ENCODE measurements around the gene THSD7B. TPM values are rescaled to one million over a fixed set of nuclear protein-coding genes. Genes with fewer than 3 reads are reported as not detected.
"Not testable (repeated sequence)": the region's sequence is repeated elsewhere in the genome, so short reads cannot be mapped to it uniquely, and the experiment has no call there.

Gene THSD7B
- total RNA-seq, 1 donor from 2014 or later = 0.45 TPM

DNA sequence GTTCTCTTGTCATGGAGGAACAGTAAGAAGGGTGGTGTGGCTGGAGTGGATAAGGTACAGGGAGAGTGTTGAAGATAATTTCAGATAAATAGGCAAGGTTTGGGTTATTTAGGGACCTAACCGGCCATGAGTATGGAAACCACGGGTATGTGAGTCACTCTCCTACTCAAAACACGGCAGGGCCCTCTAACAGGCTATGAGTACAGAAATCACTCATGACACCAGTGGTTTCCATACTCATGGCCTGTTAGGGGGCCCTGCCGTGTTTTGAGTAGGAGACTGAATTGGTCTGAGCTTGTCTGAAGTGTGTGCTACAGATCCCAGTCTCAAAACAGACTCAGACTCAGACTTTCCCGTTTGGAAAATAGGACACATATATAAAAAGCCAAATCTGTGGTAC, 770.6 kb downstream of the THSD7B start:
- no peak for ATAC-seq
- no peak for DNase-seq

GRCh38 chr2:137539336-137539735, 774.0 kb downstream of the THSD7B start:
- intact Hi-C loops (cut with micrococcal nuclease) = no loop called here

More for the DNA sequence above, 770.6 kb downstream of the THSD7B start:
- intact Hi-C loops (cut with micrococcal nuclease) = no loop called here

GRCh38 chr2:137547842-137548241, 782.5 kb downstream of the THSD7B start:
- intact Hi-C loops (cut with micrococcal nuclease) = no loop called here
- DNase-seq (no peak), ATAC-seq (no peak)

More at GRCh38 chr2:137539336-137539735, 774.0 kb downstream of the THSD7B start:
- ATAC-seq (no peak), DNase-seq (no peak)

DNA sequence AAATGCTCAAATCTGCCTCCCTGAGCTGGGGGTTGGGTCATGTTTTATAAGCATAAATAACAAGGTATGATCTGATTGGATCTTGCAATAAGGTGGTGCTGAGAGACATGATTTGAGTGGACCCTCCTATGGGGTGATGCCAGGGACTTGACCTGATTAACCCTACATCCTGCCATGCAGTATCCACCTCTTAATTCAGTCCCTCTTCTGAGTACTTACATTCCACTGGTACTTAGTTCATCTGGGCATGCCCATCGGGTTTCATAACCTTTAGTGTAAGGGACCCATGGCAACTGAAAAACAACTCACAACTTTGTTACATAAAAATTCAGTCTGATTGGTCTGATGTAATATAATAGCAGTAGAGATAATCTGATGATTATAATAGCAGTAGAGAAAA, 801.0 kb downstream of the THSD7B start:
- intact Hi-C loops (cut with micrococcal nuclease) = no loop called here
- ATAC-seq (no peak), DNase-seq (no peak)

- DNase-seq = no peak
- intact Hi-C loops (cut with micrococcal nuclease) = no loop called here
- no peak for ATAC-seq
These were observed 805.1 kb downstream of the THSD7B start for GRCh38 chr2:137570484-137570883.

DNA sequence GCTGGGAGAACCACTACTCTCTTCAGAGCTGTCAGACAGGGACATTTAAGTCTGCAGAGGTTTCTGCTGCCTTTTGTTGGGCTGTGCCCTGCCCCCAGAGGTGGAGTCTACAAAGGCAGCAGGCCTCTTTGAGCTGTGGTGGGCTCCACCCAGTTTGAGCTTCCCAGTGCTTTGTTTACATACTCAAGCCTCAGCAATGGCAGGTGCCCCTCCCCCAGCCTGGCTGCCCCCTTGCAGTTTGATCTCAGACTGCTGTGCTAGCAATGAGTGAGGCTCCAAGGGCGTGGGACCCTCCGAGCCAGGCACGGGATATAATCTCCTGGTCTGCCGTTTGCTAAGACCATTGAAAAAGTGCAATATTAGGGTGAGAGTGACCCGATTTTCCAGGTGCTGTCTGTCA, 822.5 kb downstream of the THSD7B start:
- DNase-seq; ATAC-seq; intact Hi-C loops (cut with micrococcal nuclease): not testable (repeated sequence)

DNA sequence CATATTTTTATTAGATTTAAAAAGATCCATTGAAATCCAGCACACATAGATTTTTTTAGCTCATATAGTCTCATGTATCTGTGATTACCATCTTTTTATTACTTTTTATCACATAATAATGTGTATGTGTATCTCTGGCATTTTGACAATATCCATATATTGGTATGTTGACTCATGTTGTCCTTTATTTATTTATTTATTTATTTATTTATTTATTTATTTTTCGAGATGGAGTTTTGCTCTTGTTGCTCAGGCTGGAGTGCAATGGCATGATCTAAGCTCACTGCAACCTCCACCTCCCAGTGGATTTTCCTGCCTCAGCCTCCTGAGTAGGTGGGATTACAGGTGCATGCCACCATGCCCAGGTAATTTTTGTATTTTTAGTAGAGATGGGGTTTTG, 823.2 kb downstream of the THSD7B start:
- ATAC-seq; DNase-seq; intact Hi-C loops (cut with micrococcal nuclease): not testable (repeated sequence)

DNA sequence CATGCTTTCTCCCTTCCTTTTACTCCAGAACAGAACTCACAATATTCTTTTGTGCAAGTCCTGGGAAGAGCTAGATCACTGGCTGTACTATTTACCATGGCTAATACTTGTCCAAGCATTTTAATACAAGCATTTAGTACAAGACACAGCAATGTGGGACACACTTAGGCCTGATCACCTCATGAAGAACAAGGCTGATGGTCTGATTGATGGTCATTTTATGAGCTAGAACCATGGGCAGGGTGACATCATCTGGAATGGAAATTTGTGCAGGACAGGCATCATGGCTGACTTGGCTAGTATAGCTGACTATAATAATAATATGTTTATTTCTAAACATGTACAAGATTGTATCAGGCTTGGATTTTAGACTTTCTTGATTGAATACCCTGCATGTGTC, 824.8 kb downstream of the THSD7B start:
- DNase-seq (no peak), ATAC-seq (no peak)
- intact Hi-C loops (cut with micrococcal nuclease) = no loop called here

DNA sequence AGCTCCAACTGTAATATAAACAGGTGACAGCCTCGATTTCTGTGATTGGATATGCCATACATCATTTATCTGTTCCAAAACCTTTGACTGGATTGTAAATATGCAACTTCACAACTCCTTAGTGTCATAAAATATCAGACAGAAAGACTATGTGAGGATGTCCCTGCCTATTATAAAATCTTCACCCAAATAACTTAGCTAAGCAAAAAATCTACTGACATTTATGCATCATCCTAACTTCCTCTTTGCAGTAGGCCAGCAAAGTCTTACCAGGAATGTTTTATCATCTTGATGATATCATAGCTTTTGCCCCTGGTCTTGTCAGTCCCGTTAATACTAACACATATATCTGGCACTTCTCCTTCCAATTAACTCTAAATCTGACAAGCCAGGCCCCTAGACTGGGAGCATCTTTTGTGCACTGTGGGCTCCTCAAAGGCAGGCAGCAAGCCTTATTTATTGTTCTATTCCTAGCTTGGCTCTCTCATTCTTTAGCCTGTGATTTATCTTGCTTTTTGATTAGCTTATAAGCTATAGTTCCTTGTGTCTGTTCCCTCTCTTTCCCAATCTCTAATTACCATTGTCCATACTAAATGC, 842.5 kb downstream of the THSD7B start:
- DNase-seq (no peak), ATAC-seq (no peak)
- intact Hi-C loops (cut with micrococcal nuclease) = no loop called here

DNA sequence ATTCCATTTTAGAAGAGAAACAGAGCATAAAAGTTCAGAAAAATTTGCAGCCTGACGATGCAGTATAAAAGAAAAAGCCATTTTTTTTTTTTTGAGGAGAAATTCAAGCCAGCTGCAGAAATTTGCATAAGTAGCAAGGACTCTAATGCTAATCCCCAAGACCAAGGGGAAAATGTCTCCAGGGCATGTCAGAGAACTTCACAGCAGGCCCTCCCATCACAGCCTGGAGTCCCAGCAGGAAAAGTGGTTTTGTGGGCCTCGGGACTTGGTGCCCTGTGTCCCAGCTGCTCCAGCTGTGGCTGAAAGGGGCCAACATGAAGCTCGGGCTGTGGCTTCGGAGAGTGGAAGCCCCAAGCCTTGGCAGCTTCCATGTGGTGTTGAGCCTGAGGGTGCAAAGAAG, 873.6 kb downstream of the THSD7B start:
- intact Hi-C loops (cut with micrococcal nuclease) = no loop called here
- DNase-seq (no peak), ATAC-seq (no peak)

DNA sequence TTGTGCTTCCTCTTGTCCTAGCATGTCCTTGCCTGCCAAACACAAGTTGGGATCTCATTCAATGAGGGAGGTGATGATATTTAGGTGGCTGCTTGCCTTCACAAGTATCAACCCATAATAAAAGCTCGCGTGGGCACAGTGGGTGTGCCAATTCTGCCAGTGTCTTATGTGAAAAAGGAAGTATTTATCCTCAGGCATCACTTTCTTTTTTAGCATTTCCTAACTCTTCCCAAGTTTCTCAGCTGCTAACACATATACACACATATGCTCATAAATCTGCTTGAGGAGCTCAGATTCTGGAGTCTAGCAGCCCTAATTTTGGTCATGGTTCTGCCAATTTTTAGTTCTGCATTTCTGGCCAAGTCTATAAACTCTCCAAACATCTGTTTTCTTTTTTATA, 879.4 kb downstream of the THSD7B start:
- no peak for ATAC-seq

DNA sequence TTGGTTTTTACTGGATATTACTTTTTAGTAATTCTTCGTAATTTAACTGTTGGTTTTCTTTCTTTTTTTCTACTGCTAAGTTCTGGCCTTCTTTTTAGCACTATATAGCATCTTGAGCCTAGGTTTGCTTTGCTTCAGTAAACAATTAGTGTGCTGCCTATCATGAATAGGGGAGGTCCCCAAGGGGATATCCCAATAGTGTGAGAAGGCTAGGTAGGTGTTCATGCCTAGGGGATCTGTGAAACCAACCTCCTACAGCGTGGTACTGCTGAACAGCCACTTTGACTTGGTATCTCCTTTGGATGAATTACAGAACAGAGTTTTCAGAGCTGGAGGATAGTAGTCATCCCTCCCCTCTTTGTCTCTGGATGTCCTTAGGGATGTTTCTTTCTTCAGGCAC, 888.7 kb downstream of the THSD7B start:
- DNase-seq (no peak), ATAC-seq (no peak)
- intact Hi-C loops (cut with micrococcal nuclease) = no loop called here

More for the DNA sequence above, 879.4 kb downstream of the THSD7B start:
- no peak for DNase-seq
- intact Hi-C loops (cut with micrococcal nuclease) = no loop called here

DNA sequence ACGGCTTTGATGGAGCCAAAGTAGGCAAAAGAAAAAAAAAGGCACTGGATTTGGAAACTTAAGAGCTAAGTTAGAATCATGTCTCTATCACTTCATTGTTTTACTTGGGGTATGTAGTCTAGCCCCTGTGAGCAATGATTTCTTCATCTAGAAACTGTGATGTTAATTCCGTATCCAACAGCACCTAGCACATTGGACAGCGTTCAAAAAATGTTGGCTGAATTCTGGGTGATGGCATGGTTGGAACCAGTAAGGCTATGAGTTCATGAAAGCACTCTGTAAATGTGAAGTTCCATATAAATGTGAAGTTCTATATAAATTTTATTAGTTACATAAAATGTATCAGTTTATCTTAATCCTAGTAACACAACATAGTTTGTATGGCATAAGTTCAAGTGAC, 890.5 kb downstream of the THSD7B start:
- intact Hi-C loops (cut with micrococcal nuclease) = no loop called here
- DNase-seq (no peak), ATAC-seq (no peak)

DNA sequence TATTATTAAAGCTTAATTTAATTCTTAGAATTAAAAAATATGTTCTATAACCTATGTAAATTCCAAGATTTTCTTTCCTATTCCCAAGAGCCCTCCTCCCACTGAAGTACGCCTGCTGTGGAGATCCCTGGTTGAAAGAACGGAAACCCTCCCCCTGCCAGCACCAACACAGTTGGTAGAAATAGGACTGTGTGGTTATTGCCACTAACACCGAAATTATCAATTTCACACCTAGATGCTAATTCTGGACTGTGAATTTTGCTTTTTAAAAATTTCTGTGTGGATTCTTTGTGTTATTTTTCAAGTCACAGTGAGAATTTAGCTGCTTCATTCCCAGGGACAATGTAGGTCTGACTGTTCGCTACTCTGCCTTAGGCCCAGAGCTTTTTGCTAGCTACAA, 893.1 kb downstream of the THSD7B start:
- ATAC-seq = no peak
- no peak for DNase-seq
- intact Hi-C loops (cut with micrococcal nuclease) = no loop called here

GRCh38 chr2:137659616-137660015, 894.3 kb downstream of the THSD7B start:
- no peak for DNase-seq
- no peak for ATAC-seq
- intact Hi-C loops (cut with micrococcal nuclease) = no loop called here

DNA sequence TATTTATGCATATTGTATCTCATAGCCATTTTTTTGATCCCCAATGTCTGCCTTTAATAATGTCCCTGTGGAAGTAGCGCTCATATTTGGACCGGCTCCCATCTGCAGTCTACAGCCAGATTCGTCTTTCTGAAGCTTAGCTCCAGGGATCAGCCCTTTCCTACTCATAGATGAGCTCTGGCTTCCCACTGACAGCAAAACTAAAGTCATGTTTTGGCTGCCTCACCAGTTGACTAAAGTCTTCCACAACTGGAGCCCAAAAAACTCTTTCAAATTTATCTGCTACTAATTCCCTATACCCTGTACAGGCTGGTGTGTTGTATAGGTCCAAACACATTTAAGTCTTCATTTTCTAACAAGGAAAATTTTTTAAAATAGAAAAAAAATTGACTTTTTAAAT, 904.8 kb downstream of the THSD7B start:
- intact Hi-C loops (cut with micrococcal nuclease) = no loop called here
- ATAC-seq (no peak), DNase-seq (no peak)

- ATAC-seq = peak; percentile 96
- intact Hi-C loops (cut with micrococcal nuclease) = no loop called here
- no peak for DNase-seq
These were observed 907.7 kb downstream of the THSD7B start for GRCh38 chr2:137672989-137673552.

GRCh38 chr2:137674991-137675390, 909.6 kb downstream of the THSD7B start:
- no peak for DNase-seq
- no peak for ATAC-seq
- intact Hi-C loops (cut with micrococcal nuclease) = no loop called here

GRCh38 chr2:137675584-137676327, 910.4 kb downstream of the THSD7B start:
- intact Hi-C loops (cut with micrococcal nuclease) = no loop called here
- DNase-seq = no peak
- no peak for ATAC-seq

DNA sequence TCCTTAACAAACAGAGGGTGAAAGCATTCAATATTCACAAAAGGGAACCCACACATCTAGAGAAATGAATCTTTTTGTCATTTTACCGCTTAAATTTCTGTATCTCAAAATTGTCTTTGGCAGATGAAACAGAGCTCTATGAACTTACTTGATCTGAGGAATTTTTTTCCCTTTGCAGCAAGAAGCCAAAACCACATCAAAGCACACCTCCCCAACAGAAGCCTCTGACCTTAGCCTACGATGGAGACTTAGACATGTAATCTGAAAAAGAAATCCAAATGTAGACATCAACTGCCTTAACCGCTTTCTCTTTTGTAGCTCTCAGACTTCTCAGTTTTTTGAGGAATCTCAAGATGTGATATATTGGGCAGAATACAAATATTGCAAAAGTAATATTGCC, 911.0 kb downstream of the THSD7B start:
- intact Hi-C loops (cut with micrococcal nuclease) = no loop called here
- ATAC-seq (no peak), DNase-seq (no peak)

GRCh38 chr2:137677466-137677865, 912.1 kb downstream of the THSD7B start:
- no peak for ATAC-seq
- no peak for DNase-seq
- intact Hi-C loops (cut with micrococcal nuclease) = no loop called here
